GM23248 (cell line): ENCODE results near the gene PRR23C. TPM values are rescaled to one million over a fixed set of nuclear protein-coding genes. Genes with fewer than 3 reads are reported as not detected.

Source experiments
- DNase-seq: peaks from one replicate; pipeline ENCODE4 v3.0.0-alpha.2; 2015
- H2AFZ ChIP-seq: fragments of 200-600 bp; sonication (generic); 2 replicates; pipeline ENCODE4 v1.6.1; 2016; ENCODE audit warnings: antibody characterized with exemption
- H3F3A ChIP-seq: fragments of 200-600 bp; sonication (generic); 2 replicates; pipeline ENCODE4 v1.6.1; 2016; ENCODE audit warnings: mild to moderate bottlenecking, antibody characterized with exemption, mixed run types; ENCODE audit not compliant: insufficient read depth
- H3K27ac ChIP-seq: fragments of 200-600 bp; sonication (generic); 2 replicates; pipeline ENCODE4 v1.5.1; 2016; ENCODE audit warnings: mild to moderate bottlenecking
- H3K27me3 ChIP-seq: fragments of 200-600 bp; sonication (generic); replicated peaks from 2 replicates; pipeline ENCODE4 v1.6.1; 2016; ENCODE audit warnings: mild to moderate bottlenecking; ENCODE audit not compliant: insufficient read depth
- H3K36me3 ChIP-seq: fragments of 200-600 bp; sonication (generic); 2 replicates; pipeline ENCODE4 v1.6.1; 2016; ENCODE audit warnings: low read depth, mild to moderate bottlenecking
- H3K4me1 ChIP-seq: fragments of 200-600 bp; sonication (generic); 2 replicates; pipeline ENCODE4 v1.6.1; 2016; ENCODE audit warnings: mild to moderate bottlenecking; ENCODE audit not compliant: insufficient read depth
- H3K4me2 ChIP-seq: fragments of 200-600 bp; sonication (generic); one replicate; pipeline ENCODE4 v1.6.1; 2016; ENCODE audit warnings: mild to moderate bottlenecking; ENCODE audit not compliant: unreplicated experiment
- H3K4me3 ChIP-seq: fragments of 200-600 bp; sonication (generic); 2 replicates; pipeline ENCODE4 v1.5.1; 2016; ENCODE audit warnings: mild to moderate bottlenecking
- H3K79me2 ChIP-seq: fragments of 200-600 bp; sonication (generic); 2 replicates; pipeline ENCODE4 v1.6.1; 2016; ENCODE audit warnings: mild to moderate bottlenecking; ENCODE audit not compliant: insufficient read depth
- H3K9ac ChIP-seq: fragments of 200-600 bp; sonication (generic); 2 replicates; pipeline ENCODE4 v1.6.1; 2016; ENCODE audit warnings: mild to moderate bottlenecking
- H3K9me2 ChIP-seq: fragments of 200-600 bp; sonication (generic); 2 replicates; pipeline ENCODE4 v1.6.1; 2016; ENCODE audit warnings: mixed run types, mild to moderate bottlenecking, moderate library complexity; ENCODE audit not compliant: insufficient read depth
- H3K9me3 ChIP-seq: fragments of 200-600 bp; sonication (generic); one replicate; pipeline ENCODE4 v1.6.1; 2017; ENCODE audit warnings: low read depth
- H4K20me1 ChIP-seq: fragments of 200-600 bp; sonication (generic); 2 replicates; pipeline ENCODE4 v1.6.0; 2016; ENCODE audit not compliant: insufficient read depth
- EZH2 ChIP-seq: fragments of 200-600 bp; sonication (generic); IDR thresholded peaks from 2 replicates; pipeline ENCODE4 v1.6.1; 2018; ENCODE audit warnings: antibody characterized with exemption, mild to moderate bottlenecking; ENCODE audit not compliant: insufficient read depth, poor library complexity, severe bottlenecking
- EZH2phosphoT487 ChIP-seq: fragments of 200-600 bp; sonication (generic); IDR thresholded peaks from 2 replicates; pipeline ENCODE4 v1.6.1; 2018; ENCODE audit warnings: antibody characterized with exemption, moderate library complexity, mild to moderate bottlenecking, low read depth; ENCODE audit not compliant: insufficient read depth
- WGBS, 2 experiments: methylation state at CpG; one replicate each; pipeline ENCODE4 v1.1.6; 2015 to 2017; ENCODE audit warnings: low lambda C conversion rate in 2 of 2, low coverage in 1 of 2; ENCODE audit errors: missing lambda C conversion rate in 2 of 2; 5-methylcytosine and 5-hydroxymethylcytosine counted together
- in situ Hi-C: fragments of 300-500 bp; cut with MboI; formaldehyde crosslinking; loops from 2 replicates; pipeline ENCODE4 v1.15.0; 2020
- polyA plus RNA-seq: library from polyadenylated mRNA; unstranded; fragments of >200 nt; fragmentation: Nextera tagmentation; extraction: Ambion mirVana; gene quantifications from 2 replicates; pipeline ENCODE4 v1.2.1, GENCODE V29; 2016
- total RNA-seq: library from RNA; depleted of rRNA; stranded (reverse); fragments of >200 nt; shearing (Covaris generic); gene quantifications from 2 replicates; pipeline ENCODE4 v1.2.3, GENCODE V29; 2014

The PRR23C gene
- total and polyA plus RNA-seq, 2 experiments from 2014 or later: not detected

- in situ Hi-C loops: no loop called here
- H3K4me1 ChIP-seq: no peaks in the 10 kb centered on the region
- no peaks in the 10 kb centered on the region for H3K9me3 ChIP-seq
- H4K20me1 ChIP-seq: no peaks in the 10 kb centered on the region
- no peaks in the 10 kb centered on the region for H3F3A ChIP-seq
- H3K9ac ChIP-seq: no peak overlapping the region
- no peak overlapping the region for H3K4me2 ChIP-seq
- no peaks in the 10 kb centered on the region for H3K79me2 ChIP-seq
- no peaks in the 10 kb centered on the region for H3K9me2 ChIP-seq
- H3K27ac ChIP-seq: no peak overlapping the region
- no peaks in the 10 kb centered on the region for H3K36me3 ChIP-seq
- H3K27me3 ChIP-seq: no peaks in the 10 kb centered on the region
- no peak overlapping the region for H2AFZ ChIP-seq
- DNase-seq: no peak
- no peak for TF ChIP-seq EZH2phosphoT487
- no peak for TF ChIP-seq EZH2
- no peak overlapping the region for H3K4me3 ChIP-seq
These were observed 39.5 kb upstream of the PRR23C start for GRCh38 chr3:139084176-139084575.

DNA sequence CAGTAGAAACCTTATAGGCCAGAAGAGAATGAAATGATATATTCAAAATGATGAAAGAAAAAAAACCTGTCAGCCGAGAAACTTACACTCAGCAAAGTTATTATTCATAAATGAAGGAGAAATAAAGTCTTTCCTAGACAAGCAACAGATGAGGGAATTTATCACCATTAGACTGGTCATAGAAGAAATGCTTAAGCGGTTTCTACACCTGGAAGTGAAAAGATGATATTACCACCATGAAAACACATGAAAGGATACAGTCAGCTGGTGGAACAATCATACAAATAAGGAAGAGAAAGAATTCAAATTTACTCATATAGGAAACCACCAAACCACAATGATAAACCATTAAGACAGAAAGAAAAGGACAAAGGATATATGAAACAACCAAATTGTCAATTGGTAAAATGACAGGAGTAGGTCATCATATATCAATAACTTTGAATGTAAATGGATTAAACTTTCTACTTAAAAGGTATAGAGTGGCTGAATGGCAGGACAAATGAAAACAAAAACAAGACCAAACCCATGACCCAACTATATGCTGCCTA is 29.9 kb upstream of the PRR23C start:
- Histone ChIP-seq H3K79me2 (no peaks in the 10 kb centered on the region), H3K27ac (no peak overlapping the region), H3K9me3 (no peaks in the 10 kb centered on the region), H3K27me3 (no peaks in the 10 kb centered on the region), H3K9me2 (no peaks in the 10 kb centered on the region), H2AFZ (no peak overlapping the region), H3K4me1 (no peaks in the 10 kb centered on the region), H3K36me3 (no peaks in the 10 kb centered on the region), H3F3A (no peaks in the 10 kb centered on the region), H4K20me1 (no peaks in the 10 kb centered on the region), H3K4me2 (no peak overlapping the region), H3K4me3 (no peak overlapping the region), H3K9ac (no peak overlapping the region)
- TF ChIP-seq EZH2 (no peak), EZH2phosphoT487 (no peak)
- in situ Hi-C loops: no loop called here
- WGBS, 2 experiments: 28 to 36% methylated on average over 2 of the region's 2 CpGs
- DNase-seq: no peak

- WGBS, 2 experiments: 0 to 4% methylated on average over 1 of the region's 1 CpG
- no peak for TF ChIP-seq EZH2
- TF ChIP-seq EZH2phosphoT487: no peak
- DNase-seq: no peak
These were observed 18.2 kb upstream of the PRR23C start for GRCh38 chr3:139062918-139063317.

GRCh38 chr3:139052802-139053600 is 8.3 kb upstream of the PRR23C start:
- no peaks in the 10 kb centered on the region for H3K4me1 ChIP-seq
- no peaks in the 10 kb centered on the region for H3F3A ChIP-seq
- H3K36me3 ChIP-seq: no peaks in the 10 kb centered on the region
- no peak overlapping the region for H3K4me2 ChIP-seq
- no peaks in the 10 kb centered on the region for H3K27me3 ChIP-seq
- H3K9me2 ChIP-seq: no peaks in the 10 kb centered on the region
- H4K20me1 ChIP-seq: no peaks in the 10 kb centered on the region
- 22 to 33% methylated on average over 2 of the region's 2 CpGs for WGBS, 2 experiments
- no peak overlapping the region for H3K27ac ChIP-seq
- no peak overlapping the region for H3K9ac ChIP-seq
- H2AFZ ChIP-seq: no peak overlapping the region
- H3K9me3 ChIP-seq: no peaks in the 10 kb centered on the region
- TF ChIP-seq EZH2phosphoT487: no peak
- no peak for TF ChIP-seq EZH2
- no peak overlapping the region for H3K4me3 ChIP-seq
- in situ Hi-C loops: no loop called here
- no peak for DNase-seq
- no peaks in the 10 kb centered on the region for H3K79me2 ChIP-seq

More at GRCh38 chr3:139062918-139063317, 18.2 kb upstream of the PRR23C start:
- Histone ChIP-seq H3K9me3 (no peaks in the 10 kb centered on the region), H3K27ac (no peak overlapping the region), H3K4me2 (no peak overlapping the region), H3K9ac (no peak overlapping the region), H2AFZ (0 out of 2 replicates have a peak overlapping the region, but pooled peaks have one; percentile 40), H3K36me3 (no peaks in the 10 kb centered on the region), H3K4me3 (no peak overlapping the region), H3F3A (no peaks in the 10 kb centered on the region), H3K4me1 (no peaks in the 10 kb centered on the region), H3K9me2 (no peaks in the 10 kb centered on the region), H3K27me3 (no peaks in the 10 kb centered on the region), H3K79me2 (no peaks in the 10 kb centered on the region), H4K20me1 (no peaks in the 10 kb centered on the region)
- in situ Hi-C loops: no loop called here
